ENCODE results near the gene ITGA1.
"Not testable (repeated sequence)": the region's sequence is repeated elsewhere in the genome, so short reads cannot be mapped to it uniquely, and the experiment has no call there.

Gene ITGA1

DNA sequence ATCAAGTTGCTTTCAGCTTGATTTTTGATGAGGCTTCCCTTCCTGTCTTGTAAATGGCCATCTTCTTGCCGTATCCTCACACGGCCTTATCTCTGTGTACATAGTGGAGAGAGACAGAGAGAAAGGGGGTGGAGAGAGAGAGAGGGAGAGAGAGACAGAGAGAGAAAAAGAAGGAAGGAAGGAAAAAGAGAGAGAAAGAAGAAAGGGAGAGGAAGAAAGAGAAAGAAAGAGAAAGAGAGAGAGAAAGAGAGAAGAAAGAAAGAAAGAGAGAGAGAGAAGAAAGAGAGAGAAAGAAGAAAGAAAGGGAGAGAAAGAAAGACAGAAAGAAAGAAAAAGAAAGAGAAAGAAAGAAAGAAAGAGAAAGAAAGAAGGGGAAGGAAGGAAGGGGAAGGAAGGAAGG is 46.6 kb downstream of the ITGA1 start:
- DNase-seq = no peak

GRCh38 chr5:52837068-52837467 is 49.4 kb downstream of the ITGA1 start:
- DNase-seq = no peak

- DNase-seq = no peak
Observed at GRCh38 chr5:52837591-52838001, 49.9 kb downstream of the ITGA1 start.

DNA sequence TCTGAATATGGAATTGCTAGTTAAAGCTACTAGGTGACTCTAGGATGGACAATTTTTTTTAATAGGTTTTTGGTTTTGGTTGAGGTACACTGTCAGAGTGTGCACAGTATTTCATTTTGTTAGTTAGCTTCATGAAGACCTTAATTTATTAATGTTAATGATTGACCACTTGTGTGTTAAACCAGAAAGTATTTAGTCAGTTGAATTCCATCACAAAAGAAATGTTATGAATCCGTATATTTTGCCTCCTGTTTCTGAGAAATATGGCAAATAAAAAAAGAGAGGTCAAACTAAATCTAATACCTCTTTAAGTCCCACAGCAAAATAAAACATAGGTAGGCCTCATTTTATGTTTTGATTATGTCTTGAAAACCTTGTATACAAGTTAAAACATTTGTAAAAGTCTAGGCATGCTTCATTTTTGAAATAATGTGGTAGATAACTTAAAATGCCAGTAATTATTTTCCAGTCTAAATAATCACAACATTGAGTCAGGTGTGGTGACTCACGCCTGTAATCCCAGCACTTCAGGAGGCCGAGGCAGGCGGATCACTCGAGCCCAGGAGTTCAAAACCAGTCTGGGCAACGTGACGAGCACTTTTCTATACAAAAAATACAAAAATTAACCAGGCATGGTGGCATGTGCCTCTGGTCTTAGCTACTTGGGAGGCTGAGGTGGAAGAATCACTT is 50.8 kb downstream of the ITGA1 start:
- no peak for DNase-seq

GRCh38 chr5:52839285-52839684 is 51.6 kb downstream of the ITGA1 start:
- no peak for DNase-seq

- no peak for DNase-seq
Observed at GRCh38 chr5:52840277-52841050, 52.7 kb downstream of the ITGA1 start.

- no peak for DNase-seq
Observed at GRCh38 chr5:52841114-52841513, 53.4 kb downstream of the ITGA1 start.

GRCh38 chr5:52842111-52842510 is 54.4 kb downstream of the ITGA1 start:
- no peak for DNase-seq

- no peak for DNase-seq
Observed at GRCh38 chr5:52844885-52845284, 57.2 kb downstream of the ITGA1 start.

GRCh38 chr5:52846182-52846842 is 58.6 kb downstream of the ITGA1 start:
- no peak for DNase-seq

DNA sequence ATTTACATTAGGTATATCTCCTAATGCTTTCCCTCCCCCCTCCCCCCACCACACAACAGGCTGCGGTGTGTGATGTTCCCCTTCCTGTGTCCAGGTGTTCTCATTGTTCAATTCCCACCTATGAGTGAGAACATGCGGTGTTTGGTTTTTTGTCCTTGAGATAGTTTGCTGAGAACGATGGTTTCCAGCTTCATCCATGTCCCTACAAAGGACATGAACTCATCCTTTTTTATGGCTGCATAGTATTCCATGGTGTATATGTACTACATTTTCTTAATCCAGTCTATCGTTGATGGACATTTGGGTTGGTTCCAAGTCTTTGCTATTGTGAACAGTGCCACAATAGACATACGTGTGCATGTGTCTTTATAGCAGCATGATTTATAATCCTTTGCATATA is 61.0 kb downstream of the ITGA1 start:
- not testable (repeated sequence) for DNase-seq

- no peak for DNase-seq
Observed at GRCh38 chr5:52849544-52849943, 61.8 kb downstream of the ITGA1 start.

DNA sequence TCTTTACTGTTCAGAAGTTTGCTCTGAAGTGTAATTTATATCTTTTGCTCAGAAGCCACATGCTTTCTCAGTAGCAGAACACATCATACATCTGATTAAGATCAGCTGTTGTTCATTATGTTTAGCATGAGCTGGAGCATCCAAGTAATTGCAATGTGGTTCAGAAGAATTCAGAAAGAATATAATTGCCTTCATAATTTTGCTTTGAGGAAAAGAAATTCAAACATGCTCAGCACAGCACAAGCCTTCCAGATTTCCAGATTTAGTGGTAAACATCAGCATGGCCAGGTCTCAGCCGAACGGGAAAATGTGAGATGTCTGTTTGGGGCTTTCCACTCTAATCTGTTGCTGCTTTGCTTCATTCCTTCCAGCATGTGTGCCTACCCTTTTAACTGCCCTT is 65.9 kb downstream of the ITGA1 start:
- DNase-seq = no peak

DNA sequence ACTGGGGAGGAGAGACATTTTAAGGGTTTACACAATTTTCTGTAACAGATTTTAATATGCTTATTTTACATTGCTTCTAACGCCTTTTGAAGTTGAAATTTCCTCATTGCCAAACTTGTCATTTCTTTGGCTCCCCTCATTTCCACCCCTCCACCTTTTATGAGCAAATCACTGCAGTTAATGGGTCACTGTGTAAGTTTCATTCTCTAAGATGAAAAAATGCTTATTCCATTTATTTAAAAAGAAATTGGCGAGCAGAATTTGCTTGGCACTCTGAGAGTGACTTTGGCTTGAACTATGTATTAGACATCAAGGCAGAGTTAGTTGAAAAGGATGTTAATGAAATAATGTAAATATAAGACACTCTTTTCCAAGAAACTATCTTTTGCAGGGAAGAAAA is 66.6 kb downstream of the ITGA1 start:
- no peak for DNase-seq

GRCh38 chr5:52854949-52855348 is 67.2 kb downstream of the ITGA1 start:
- no peak for DNase-seq

GRCh38 chr5:52856564-52856963 is 68.8 kb downstream of the ITGA1 start:
- no peak for DNase-seq

DNA sequence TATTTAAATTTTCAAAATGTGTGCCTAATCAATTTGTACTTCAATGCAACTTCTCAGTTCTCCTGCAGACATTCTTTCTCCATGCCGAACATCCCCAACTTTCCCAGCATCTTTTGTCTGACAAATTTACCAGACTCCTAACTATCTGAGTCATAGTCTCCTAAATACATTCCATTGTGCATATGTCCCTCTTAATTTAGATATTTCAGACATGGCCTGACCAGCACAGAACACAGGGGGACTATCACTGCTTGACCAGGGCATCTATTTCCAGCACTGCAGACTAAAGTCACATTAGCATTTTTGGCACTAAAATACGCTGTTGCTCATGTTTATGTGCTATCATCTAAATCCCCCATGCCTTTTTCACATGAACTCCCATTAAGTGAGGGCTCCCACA is 71.9 kb downstream of the ITGA1 start:
- no peak for DNase-seq

- no peak for DNase-seq
Observed at GRCh38 chr5:52861368-52861767, 73.7 kb downstream of the ITGA1 start.

GRCh38 chr5:52863715-52864290 is 76.1 kb downstream of the ITGA1 start:
- DNase-seq = no peak

- DNase-seq = no peak
Observed at GRCh38 chr5:52864371-52864770, 76.7 kb downstream of the ITGA1 start.

- no peak for DNase-seq
Observed at GRCh38 chr5:52864884-52865283, 77.2 kb downstream of the ITGA1 start.

DNA sequence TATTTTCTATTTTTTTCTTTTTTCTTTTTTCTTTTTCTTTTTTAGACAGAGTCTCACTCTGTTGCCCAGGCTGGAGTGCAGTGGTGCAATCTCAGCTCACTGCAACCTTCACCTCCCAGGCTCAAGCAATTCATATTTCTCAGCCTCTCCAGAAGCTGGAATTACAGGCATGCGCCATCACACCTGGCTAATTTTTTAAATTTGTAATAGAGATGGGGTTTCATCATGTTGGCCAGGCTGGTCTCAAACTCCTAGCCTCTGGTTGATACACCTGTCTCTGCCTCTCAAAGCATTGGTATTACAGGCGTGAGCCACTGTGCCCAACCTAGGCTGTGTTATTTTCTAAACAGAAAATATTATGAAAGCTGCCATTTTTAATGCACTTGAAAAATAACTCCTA is 78.3 kb downstream of the ITGA1 start:
- DNase-seq = not testable (repeated sequence)

DNA sequence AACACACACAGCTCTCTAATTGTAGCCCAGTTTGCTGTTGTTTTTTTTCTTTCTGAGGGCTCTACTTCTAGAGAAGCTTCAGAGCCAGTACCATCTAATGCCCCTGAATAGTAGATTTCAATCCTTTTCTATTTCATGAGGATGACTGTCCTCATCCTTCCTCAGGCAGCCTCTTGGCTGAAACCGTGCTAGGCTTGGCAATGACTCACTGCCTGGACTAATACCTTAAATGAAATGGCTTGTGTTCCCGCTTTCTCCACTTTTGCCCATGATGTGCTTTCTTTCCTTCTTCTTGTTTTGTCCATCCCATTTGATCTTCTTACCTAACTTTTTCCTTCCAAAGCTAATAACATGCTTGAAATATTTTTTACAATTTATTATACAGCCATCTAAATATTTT is 80.1 kb downstream of the ITGA1 start:
- no peak for DNase-seq

- no peak for DNase-seq
Observed at GRCh38 chr5:52868417-52868816, 80.7 kb downstream of the ITGA1 start.
